ENCODE measurements around the gene ADCY9. TPM values are rescaled to one million over a fixed set of nuclear protein-coding genes. Genes with fewer than 3 reads are reported as not detected.

Gene ADCY9
- total and polyA plus RNA-seq, 2 experiments from 2014 or later: 2.2 to 18.3 TPM

- no peak overlapping the region; the same call in 1 of the 2 replicates for H3K27ac Mint-ChIP-seq
- Histone ChIP-seq H3K79me2 (replicated peaks; ENCODE audit: insufficient read depth) (no peaks in the 10 kb centered on the region), H3K4me3 (no peak overlapping the region), H3K4me1 (ENCODE audit: insufficient read depth) (peaks cover 50% of the 10 kb centered on the region), H3K27ac (ENCODE audit: low read depth) (no peak overlapping the region), H3K27me3 (ENCODE audit: insufficient read depth) (no peaks in the 10 kb centered on the region), H4K20me1 (replicated peaks; ENCODE audit: insufficient read depth) (no peaks in the 10 kb centered on the region), H2AFZ (no peak overlapping the region), H3K4me2 (peak overlapping the region; percentile 50), H3F3A (replicated peaks; ENCODE audit: low read depth) (no peaks in the 10 kb centered on the region; the same call in 1 of the 2 replicates), H3K36me3 (ENCODE audit: insufficient read depth) (no peaks in the 10 kb centered on the region), H3K9me2 (ENCODE audit: insufficient read depth) (no peaks in the 10 kb centered on the region)
- TF ChIP-seq POLR2AphosphoS5 (IDR thresholded peaks at IDR 0.05; ENCODE audit: low read depth) (no peak), REST (IDR thresholded peaks at IDR 0.05; ENCODE audit: unreplicated experiment) (no peak), CREB1 (CRISPR knock-in tag; IDR thresholded peaks at IDR 0.05; ENCODE audit: low read depth) (no peak), JUNB (IDR thresholded peaks at IDR 0.05; ENCODE audit: unreplicated experiment) (no peak), STAT1 (IDR thresholded peaks at IDR 0.05; ENCODE audit: unreplicated experiment) (no peak), ZNF114 (CRISPR knock-in tag; IDR thresholded peaks at IDR 0.05) (no peak), EZH2phosphoT487 (IDR thresholded peaks at IDR 0.05; ENCODE audit: unreplicated experiment) (no peak), NANOG (IDR thresholded peaks at IDR 0.05; ENCODE audit: borderline replicate concordance) (no peak), ETS1 (IDR thresholded peaks at IDR 0.05) (no peak), ZNF331 (CRISPR knock-in tag; IDR thresholded peaks at IDR 0.05; ENCODE audit: low read depth) (no peak), EZH2 (IDR thresholded peaks at IDR 0.05; ENCODE audit: low read depth, unreplicated experiment) (no peak)
- TF ChIP-seq, protein P1, sequence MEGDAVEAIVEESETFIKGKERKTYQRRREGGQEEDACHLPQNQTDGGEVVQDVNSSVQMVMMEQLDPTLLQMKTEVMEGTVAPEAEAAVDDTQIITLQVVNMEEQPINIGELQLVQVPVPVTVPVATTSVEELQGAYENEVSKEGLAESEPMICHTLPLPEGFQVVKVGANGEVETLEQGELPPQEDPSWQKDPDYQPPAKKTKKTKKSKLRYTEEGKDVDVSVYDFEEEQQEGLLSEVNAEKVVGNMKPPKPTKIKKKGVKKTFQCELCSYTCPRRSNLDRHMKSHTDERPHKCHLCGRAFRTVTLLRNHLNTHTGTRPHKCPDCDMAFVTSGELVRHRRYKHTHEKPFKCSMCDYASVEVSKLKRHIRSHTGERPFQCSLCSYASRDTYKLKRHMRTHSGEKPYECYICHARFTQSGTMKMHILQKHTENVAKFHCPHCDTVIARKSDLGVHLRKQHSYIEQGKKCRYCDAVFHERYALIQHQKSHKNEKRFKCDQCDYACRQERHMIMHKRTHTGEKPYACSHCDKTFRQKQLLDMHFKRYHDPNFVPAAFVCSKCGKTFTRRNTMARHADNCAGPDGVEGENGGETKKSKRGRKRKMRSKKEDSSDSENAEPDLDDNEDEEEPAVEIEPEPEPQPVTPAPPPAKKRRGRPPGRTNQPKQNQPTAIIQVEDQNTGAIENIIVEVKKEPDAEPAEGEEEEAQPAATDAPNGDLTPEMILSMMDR (conservative IDR thresholded peaks at IDR 0.05; ENCODE audit: low read depth in 2 of 2): no peak
- TF ChIP-seq, protein P2, sequence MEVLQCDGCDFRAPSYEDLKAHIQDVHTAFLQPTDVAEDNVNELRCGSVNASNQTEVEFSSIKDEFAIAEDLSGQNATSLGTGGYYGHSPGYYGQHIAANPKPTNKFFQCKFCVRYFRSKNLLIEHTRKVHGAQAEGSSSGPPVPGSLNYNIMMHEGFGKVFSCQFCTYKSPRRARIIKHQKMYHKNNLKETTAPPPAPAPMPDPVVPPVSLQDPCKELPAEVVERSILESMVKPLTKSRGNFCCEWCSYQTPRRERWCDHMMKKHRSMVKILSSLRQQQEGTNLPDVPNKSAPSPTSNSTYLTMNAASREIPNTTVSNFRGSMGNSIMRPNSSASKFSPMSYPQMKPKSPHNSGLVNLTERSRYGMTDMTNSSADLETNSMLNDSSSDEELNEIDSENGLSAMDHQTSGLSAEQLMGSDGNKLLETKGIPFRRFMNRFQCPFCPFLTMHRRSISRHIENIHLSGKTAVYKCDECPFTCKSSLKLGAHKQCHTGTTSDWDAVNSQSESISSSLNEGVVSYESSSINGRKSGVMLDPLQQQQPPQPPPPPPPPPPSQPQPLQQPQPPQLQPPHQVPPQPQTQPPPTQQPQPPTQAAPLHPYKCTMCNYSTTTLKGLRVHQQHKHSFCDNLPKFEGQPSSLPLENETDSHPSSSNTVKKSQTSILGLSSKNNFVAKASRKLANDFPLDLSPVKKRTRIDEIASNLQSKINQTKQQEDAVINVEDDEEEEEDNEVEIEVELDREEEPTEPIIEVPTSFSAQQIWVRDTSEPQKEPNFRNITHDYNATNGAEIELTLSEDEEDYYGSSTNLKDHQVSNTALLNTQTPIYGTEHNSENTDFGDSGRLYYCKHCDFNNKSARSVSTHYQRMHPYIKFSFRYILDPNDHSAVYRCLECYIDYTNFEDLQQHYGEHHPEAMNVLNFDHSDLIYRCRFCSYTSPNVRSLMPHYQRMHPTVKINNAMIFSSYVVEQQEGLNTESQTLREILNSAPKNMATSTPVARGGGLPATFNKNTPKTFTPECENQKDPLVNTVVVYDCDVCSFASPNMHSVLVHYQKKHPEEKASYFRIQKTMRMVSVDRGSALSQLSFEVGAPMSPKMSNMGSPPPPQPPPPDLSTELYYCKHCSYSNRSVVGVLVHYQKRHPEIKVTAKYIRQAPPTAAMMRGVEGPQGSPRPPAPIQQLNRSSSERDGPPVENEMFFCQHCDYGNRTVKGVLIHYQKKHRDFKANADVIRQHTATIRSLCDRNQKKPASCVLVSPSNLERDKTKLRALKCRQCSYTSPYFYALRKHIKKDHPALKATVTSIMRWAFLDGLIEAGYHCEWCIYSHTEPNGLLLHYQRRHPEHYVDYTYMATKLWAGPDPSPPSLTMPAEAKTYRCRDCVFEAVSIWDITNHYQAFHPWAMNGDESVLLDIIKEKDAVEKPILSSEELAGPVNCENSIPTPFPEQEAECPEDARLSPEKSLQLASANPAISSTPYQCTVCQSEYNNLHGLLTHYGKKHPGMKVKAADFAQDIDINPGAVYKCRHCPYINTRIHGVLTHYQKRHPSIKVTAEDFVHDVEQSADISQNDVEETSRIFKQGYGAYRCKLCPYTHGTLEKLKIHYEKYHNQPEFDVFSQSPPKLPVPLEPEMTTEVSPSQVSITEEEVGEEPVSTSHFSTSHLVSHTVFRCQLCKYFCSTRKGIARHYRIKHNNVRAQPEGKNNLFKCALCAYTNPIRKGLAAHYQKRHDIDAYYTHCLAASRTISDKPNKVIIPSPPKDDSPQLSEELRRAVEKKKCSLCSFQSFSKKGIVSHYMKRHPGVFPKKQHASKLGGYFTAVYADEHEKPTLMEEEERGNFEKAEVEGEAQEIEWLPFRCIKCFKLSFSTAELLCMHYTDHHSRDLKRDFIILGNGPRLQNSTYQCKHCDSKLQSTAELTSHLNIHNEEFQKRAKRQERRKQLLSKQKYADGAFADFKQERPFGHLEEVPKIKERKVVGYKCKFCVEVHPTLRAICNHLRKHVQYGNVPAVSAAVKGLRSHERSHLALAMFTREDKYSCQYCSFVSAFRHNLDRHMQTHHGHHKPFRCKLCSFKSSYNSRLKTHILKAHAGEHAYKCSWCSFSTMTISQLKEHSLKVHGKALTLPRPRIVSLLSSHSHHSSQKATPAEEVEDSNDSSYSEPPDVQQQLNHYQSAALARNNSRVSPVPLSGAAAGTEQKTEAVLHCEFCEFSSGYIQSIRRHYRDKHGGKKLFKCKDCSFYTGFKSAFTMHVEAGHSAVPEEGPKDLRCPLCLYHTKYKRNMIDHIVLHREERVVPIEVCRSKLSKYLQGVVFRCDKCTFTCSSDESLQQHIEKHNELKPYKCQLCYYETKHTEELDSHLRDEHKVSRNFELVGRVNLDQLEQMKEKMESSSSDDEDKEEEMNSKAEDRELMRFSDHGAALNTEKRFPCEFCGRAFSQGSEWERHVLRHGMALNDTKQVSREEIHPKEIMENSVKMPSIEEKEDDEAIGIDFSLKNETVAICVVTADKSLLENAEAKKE (CRISPR knock-in tag; IDR thresholded peaks at IDR 0.05): no peak
- no peaks in the 10 kb centered on the region; the same call in 2 of the 3 replicates for H3K36me3 Mint-ChIP-seq (ENCODE audit: low read depth)
- ATAC-seq: no peak; the same call in 2 of the 3 replicates
- peaks cover 8% of the 10 kb centered on the region for H3K27me3 Mint-ChIP-seq (ENCODE audit: insufficient read depth, low read depth, poor library complexity)
- peaks cover 44% of the 10 kb centered on the region for H3K4me1 Mint-ChIP-seq
- H3K9me3 Mint-ChIP-seq: no peaks in the 10 kb centered on the region
- H3K4me3 Mint-ChIP-seq: no peak overlapping the region
- no peak for DNase-seq (ENCODE audit: low spot score)
Measured at GRCh38 chr16:4010225-4011158, 105.8 kb downstream of the ADCY9 start.

Data from GM23338 (cell line).